Osteocyte (in vitro differentiated cells): ENCODE results near the gene PEAR1. TPM values are rescaled to one million over a fixed set of nuclear protein-coding genes. Genes with fewer than 3 reads are reported as not detected.

Experiments
- DNase-seq: peaks from one replicate; pipeline ENCODE4 v3.0.0; 2021; ENCODE audit warnings: mixed read lengths; ENCODE audit not compliant: unreplicated experiment; ENCODE audit errors: extremely low spot score
- H3K27ac Mint-ChIP-seq: one replicate; pipeline ENCODE4 v1.8.0; 2021; ENCODE audit warnings: mild to moderate bottlenecking, mixed read lengths; ENCODE audit not compliant: unreplicated experiment
- H3K27me3 Mint-ChIP-seq: one replicate; pipeline ENCODE4 v1.8.0; 2021; ENCODE audit warnings: mixed read lengths; ENCODE audit not compliant: unreplicated experiment
- H3K36me3 Mint-ChIP-seq: one replicate; pipeline ENCODE4 v1.8.0; 2021; ENCODE audit warnings: mixed read lengths; ENCODE audit not compliant: unreplicated experiment
- H3K4me1 Mint-ChIP-seq: one replicate; pipeline ENCODE4 v1.8.0; 2021; ENCODE audit warnings: mixed read lengths; ENCODE audit not compliant: unreplicated experiment
- H3K4me3 Mint-ChIP-seq: one replicate; pipeline ENCODE4 v1.8.0; 2021; ENCODE audit warnings: mild to moderate bottlenecking, moderate library complexity, mixed read lengths; ENCODE audit not compliant: unreplicated experiment
- H3K9me3 Mint-ChIP-seq: one replicate; pipeline ENCODE4 v1.8.0; 2021; ENCODE audit warnings: mixed read lengths; ENCODE audit not compliant: unreplicated experiment
- total RNA-seq: library from RNA; stranded (reverse); gene quantifications from 2 replicates; pipeline ENCODE4 v1.2.1, GENCODE V29; 2021
- TF ChIP-seq, protein P1 (sequence below): fragments of 200-600 bp; sonication (generic); IDR thresholded peaks from 2 replicates; pipeline ENCODE4 v1.5.0; 2021; ENCODE audit warnings: antibody characterized with exemption, mild to moderate bottlenecking, moderate library complexity

PEAR1 gene
- total RNA-seq, 1 donor from 2014 or later = 27.4 TPM

DNA sequence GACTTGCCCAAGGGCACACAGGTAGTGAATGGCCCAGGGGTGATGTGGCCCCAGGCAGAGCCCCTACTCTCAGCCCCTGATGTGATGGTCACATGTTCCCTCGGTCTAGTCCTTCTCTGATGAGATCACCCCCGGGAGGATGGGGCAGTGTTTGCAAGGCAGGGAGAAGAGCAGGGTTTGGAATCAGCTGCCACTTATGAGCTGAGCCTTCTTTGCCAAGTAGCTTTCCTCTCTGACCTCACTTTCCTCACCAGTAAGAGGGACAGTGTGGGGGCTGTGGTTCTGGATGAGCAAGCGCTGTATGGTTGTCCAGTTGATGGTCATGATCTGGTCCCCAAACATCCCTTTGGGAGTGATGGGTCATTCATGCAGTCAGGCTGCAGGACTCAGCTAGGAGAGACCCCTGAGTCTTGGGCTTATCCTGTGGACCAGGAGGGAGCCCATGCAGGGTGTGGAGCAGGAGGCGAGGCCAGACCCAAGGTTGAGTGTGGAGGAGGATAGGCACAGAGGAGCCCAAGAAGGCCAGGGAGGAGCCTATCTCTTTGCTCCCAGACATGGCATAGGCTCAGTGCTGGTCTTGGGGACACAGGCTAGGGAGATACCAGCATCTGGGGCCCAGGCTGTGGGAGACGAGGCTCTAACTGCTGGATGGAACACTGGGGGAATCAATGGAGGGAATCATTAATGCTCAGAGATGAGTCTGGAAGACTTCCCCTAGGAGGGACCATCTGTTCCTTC, 15.9 kb upstream of the PEAR1 start:
- H3K9me3 Mint-ChIP-seq = no peaks in the 10 kb centered on the region
- TF ChIP-seq, protein P1, sequence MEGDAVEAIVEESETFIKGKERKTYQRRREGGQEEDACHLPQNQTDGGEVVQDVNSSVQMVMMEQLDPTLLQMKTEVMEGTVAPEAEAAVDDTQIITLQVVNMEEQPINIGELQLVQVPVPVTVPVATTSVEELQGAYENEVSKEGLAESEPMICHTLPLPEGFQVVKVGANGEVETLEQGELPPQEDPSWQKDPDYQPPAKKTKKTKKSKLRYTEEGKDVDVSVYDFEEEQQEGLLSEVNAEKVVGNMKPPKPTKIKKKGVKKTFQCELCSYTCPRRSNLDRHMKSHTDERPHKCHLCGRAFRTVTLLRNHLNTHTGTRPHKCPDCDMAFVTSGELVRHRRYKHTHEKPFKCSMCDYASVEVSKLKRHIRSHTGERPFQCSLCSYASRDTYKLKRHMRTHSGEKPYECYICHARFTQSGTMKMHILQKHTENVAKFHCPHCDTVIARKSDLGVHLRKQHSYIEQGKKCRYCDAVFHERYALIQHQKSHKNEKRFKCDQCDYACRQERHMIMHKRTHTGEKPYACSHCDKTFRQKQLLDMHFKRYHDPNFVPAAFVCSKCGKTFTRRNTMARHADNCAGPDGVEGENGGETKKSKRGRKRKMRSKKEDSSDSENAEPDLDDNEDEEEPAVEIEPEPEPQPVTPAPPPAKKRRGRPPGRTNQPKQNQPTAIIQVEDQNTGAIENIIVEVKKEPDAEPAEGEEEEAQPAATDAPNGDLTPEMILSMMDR = no peak
- H3K36me3 Mint-ChIP-seq = no peaks in the 10 kb centered on the region
- H3K27ac Mint-ChIP-seq = no peak overlapping the region
- no peak for DNase-seq
- H3K4me3 Mint-ChIP-seq = no peak overlapping the region
- peaks cover 50% of the 10 kb centered on the region for H3K27me3 Mint-ChIP-seq
- H3K4me1 Mint-ChIP-seq = no peaks in the 10 kb centered on the region

DNA sequence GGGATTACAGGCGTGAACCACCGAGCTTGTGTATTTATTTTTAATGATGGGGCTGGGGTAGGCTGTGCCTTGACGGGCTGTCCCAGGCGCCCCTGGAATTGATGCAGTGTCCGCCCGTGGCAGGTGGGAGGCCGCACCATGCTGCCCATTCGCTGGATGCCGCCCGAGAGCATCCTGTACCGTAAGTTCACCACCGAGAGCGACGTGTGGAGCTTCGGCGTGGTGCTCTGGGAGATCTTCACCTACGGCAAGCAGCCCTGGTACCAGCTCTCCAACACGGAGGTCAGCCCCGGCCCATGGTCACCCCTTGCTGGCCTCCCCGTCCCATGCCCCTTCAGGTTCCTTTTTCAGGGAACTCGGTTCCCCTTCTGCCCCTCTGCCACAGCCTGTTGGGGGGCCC, 13.6 kb upstream of the PEAR1 start:
- no peak overlapping the region for H3K27ac Mint-ChIP-seq
- DNase-seq = no peak
- TF ChIP-seq, protein P1 = no peak
- no peaks in the 10 kb centered on the region for H3K36me3 Mint-ChIP-seq
- H3K4me3 Mint-ChIP-seq = no peak overlapping the region
- peaks cover 62% of the 10 kb centered on the region for H3K27me3 Mint-ChIP-seq
- H3K9me3 Mint-ChIP-seq = no peaks in the 10 kb centered on the region
- H3K4me1 Mint-ChIP-seq = no peaks in the 10 kb centered on the region

DNA sequence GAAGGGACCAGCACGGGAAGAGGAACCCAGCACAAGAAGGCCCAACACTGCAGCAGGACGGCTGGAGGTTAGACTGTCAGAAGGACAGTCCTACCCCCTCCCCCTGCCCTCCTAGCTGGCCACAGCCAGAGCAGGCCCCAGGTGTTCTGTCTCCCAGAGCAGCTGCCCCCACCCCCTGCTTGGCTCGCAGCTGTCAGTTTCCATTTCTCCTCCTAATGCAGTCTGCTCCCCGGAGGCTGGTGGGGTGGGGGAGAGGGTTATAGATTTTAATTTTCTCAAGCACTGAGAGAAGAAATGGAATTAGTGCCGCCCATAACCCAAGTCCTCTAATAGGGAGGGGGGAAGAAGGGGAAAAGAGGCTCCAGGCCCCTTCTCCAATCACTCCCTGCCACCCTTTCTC, 13.0 kb upstream of the PEAR1 start:
- Mint-ChIP-seq H3K4me3 (no peak overlapping the region), H3K27ac (no peak overlapping the region), H3K9me3 (no peaks in the 10 kb centered on the region), H3K36me3 (no peaks in the 10 kb centered on the region), H3K4me1 (no peaks in the 10 kb centered on the region), H3K27me3 (peaks cover 66% of the 10 kb centered on the region)
- TF ChIP-seq, protein P1 = no peak
- DNase-seq = no peak

DNA sequence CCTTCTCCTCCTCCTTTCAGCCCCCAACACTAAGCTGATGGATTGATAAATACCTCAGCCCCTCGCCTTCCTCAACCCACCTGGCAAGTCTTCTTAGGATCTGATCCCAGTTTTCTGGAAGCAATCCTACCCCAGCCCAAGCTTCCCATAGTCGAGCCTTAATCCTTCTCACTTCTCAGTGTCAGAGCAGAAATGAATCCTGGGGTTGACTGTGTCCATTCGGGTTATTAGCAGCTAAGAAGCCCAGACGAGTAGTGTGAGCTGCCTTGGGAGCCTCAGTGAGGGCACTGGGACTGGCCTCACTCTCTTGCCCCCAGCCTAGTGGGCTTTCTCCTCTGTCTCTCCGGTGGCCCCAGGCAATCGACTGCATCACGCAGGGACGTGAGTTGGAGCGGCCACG, 12.4 kb upstream of the PEAR1 start:
- Mint-ChIP-seq H3K9me3 (no peaks in the 10 kb centered on the region), H3K27me3 (peaks cover 73% of the 10 kb centered on the region), H3K4me3 (no peak overlapping the region), H3K36me3 (no peaks in the 10 kb centered on the region), H3K4me1 (no peaks in the 10 kb centered on the region), H3K27ac (no peak overlapping the region)
- DNase-seq = no peak
- TF ChIP-seq, protein P1 = no peak

DNA sequence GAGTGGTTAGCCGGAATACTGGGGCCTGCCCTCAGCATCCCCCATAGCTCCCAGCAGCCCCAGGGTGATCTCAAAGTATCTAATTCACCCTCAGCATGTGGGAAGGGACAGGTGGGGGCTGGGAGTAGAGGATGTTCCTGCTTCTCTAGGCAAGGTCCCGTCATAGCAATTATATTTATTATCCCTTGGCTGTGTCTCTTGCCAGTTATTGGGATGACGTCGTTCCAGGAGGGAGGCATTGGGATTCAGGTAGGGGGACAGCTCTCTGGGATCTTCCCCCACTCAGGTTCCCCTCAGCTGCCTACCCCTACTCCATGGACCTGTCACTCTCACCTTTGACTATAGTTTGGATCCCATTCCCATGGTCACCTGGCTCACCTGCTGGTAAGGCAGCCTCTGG, 11.9 kb upstream of the PEAR1 start:
- H3K4me3 Mint-ChIP-seq = no peak overlapping the region
- peaks cover 75% of the 10 kb centered on the region for H3K27me3 Mint-ChIP-seq

More for the DNA sequence above, 11.9 kb upstream of the PEAR1 start:
- Mint-ChIP-seq H3K36me3 (no peaks in the 10 kb centered on the region), H3K4me1 (no peaks in the 10 kb centered on the region), H3K27ac (no peak overlapping the region), H3K9me3 (no peaks in the 10 kb centered on the region)
- TF ChIP-seq, protein P1 = no peak
- DNase-seq = no peak
